ENCODE measurements around the gene SLC9A9.
"Not testable (repeated sequence)": the region's sequence is repeated elsewhere in the genome, so short reads cannot be mapped to it uniquely, and the experiment has no call there.

The SLC9A9 gene

DNA sequence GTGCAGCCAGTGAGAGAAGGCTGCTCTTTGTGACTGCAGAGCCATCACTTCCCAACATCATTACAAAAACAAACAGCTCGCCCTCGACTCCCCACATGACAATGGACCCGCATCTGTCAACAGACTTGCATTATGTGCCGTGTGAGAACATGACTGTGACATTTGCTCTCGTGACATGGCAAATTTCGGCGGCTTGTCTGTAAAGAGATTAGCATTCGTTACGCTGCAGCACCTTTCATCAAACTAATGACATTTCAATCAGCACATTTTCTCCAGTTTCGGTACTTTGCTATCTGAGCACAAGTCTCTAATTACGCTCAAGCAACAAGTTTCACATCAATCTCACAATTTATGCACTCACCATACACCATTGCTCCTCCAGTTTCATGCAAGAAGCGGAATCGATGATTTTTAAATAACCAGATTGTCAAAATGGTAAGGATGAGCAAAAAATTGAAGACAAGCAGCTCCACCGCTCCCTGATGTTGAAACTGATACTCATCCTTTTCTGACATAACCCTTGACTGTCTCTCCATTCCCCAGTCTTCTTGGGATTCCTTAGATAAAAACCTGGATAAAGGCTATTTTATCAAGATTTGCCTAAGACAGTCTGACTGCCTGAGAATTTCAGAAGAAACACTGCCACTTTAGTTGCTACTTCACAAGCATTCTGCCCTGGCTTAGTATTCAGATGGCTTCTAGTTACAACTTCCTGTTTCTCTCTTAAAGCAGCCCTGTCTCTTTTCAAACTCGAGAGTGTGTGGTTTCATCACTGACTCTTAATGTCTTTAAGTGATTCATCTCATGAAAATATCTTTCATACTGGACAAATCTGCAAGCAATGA is at the start of gene SLC9A9:
Gene SLC9A9 (minus strand): TSS at position 682 of the 845 bp plus-strand sequence. CDS start 146 bp downstream, at position 536.
- DNase-seq (ENCODE audit: low read depth in 2 of 2, low spot score in 1 of 2) = no peak

DNA sequence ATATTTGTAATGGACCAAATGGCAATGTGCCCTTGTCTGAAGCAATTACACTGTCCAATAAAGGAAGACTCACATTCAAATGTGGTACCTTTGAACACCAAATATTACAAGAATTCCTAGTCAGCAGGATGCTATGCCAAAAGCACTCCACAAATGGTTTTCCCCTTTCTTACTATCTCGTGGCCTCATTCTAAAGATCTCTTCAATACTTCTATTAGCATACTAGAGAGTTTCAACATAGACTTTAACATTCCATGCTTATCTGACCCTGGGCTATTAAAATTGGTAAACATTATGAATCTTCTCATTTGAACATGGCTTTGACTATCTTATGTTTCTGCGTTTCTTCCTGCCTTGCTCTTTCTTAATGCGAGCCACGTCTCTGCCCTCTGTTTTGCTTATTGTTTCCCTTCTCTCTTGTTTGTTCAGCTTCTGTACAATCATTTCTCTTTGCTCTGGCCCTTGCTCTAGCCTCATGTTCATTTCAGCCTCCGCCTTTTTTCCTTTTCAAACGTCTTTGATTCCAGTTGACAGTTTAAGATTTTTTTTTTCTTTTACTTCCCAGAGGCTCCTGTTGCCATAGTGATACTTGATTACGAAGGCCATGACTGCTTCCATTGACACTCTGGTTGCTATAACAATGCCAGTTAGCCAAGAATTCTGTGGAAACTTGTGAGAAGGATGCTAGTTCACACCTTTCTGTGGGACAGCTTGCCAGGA is 49.5 kb upstream of the SLC9A9 start:
- DNase-seq (ENCODE audit: low read depth in 2 of 2, low spot score in 1 of 2) = no peak

DNA sequence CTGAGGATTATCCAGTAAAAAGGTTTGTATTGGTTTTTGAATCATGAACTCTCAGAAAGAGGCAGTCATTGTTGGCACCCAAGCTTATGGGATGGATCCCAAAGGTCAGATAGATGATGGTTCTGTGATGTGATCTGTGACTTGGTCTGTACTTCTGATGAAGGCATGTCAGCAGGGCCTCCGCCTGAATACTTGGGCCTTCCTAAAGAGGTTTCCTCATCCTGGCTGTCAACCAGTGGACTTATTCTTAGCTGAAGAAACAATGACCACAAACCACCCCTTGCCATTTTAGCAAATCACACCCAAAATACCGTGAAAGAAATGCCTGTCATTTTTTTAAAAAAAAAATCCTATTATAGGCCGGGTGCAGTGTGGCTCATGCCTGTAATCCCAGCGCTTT is 48.2 kb upstream of the SLC9A9 start:
- DNase-seq (ENCODE audit: low read depth in 2 of 2, low spot score in 1 of 2) = no peak

- DNase-seq (ENCODE audit: low read depth in 2 of 2, low spot score in 1 of 2) = no peak
Observed at GRCh38 chr3:143895805-143896204, 47.5 kb upstream of the SLC9A9 start.

GRCh38 chr3:143888846-143889245 is 40.6 kb upstream of the SLC9A9 start:
- no peak for DNase-seq (ENCODE audit: low read depth in 2 of 2, low spot score in 1 of 2)

- no peak for DNase-seq (ENCODE audit: low read depth in 2 of 2, low spot score in 1 of 2)
Observed at GRCh38 chr3:143888166-143888565, 39.9 kb upstream of the SLC9A9 start.

GRCh38 chr3:143885780-143886427 is 37.6 kb upstream of the SLC9A9 start:
- no peak for DNase-seq (ENCODE audit: low read depth in 2 of 2, low spot score in 1 of 2)

- no peak for DNase-seq (ENCODE audit: low read depth in 2 of 2, low spot score in 1 of 2)
Observed at GRCh38 chr3:143884861-143885260, 36.6 kb upstream of the SLC9A9 start.

DNA sequence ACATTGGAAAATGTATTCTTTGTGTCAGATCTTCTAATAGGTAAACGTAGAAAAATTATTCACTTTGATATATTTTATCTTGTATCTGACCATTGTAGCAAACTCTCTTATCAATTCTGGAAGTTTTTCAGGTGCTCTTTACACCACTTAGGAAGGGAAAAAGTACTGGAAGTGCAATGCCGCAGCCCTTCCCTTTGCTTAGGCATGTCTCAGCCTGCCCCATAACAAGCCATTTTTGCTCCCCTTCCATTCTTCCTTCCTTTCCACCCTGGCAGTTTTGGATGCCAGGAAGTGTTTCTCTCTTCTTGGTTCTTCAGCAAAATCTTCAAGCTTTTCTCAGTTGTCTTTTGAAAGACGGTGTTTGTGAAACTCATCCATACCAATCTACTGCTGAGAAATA is 34.9 kb upstream of the SLC9A9 start:
- no peak for DNase-seq (ENCODE audit: low read depth in 2 of 2, low spot score in 1 of 2)

DNA sequence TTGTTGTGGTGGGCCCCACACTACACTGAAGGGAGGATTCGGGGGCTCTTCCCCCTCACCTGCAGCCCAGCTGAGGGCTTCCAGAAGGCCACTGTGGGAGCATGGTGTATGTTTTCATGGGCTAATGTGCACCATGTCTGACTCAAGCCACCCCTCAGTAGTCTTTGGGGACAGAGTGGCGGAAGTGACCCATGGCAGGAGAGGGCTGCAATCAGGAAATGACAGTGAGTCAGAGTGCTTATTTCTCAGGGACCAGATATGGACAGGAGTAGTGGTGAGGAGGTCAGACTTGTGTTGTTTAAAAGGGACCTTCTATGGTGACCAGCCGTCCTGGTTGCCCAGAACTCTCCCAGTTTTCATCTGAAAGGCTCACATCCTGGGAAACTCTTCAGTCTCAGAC is 32.8 kb upstream of the SLC9A9 start:
- DNase-seq (ENCODE audit: low read depth in 2 of 2, low spot score in 1 of 2) = no peak

DNA sequence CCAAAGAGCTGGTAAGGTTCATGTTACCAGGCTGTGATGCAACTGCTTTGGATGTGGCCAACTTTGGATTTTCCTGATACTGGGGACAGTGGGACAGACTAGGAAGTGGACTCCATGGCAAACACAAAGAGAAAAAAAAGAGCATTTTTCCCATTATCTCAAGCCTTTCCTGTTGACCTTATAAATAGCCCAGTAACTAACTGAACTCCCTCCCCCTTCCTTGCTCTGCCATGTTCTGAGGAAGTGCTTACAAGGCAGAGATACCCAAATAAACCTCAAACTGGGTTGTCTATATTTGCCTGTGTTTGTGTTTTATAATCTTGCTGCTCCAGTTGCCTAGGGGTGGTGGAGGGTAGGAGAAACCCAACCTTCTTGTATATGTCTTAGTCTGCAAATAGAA is 27.3 kb upstream of the SLC9A9 start:
- no peak for DNase-seq (ENCODE audit: low read depth in 2 of 2, low spot score in 1 of 2)

- DNase-seq (ENCODE audit: low read depth in 2 of 2, low spot score in 1 of 2) = not testable (repeated sequence)
Observed at GRCh38 chr3:143873553-143873952, 25.3 kb upstream of the SLC9A9 start.

GRCh38 chr3:143865302-143865701 is 17.0 kb upstream of the SLC9A9 start:
- no peak for DNase-seq (ENCODE audit: low read depth in 2 of 2, low spot score in 1 of 2)

GRCh38 chr3:143859465-143860203 is 11.4 kb upstream of the SLC9A9 start:
- no peak for DNase-seq (ENCODE audit: low read depth in 2 of 2, low spot score in 1 of 2)

DNA sequence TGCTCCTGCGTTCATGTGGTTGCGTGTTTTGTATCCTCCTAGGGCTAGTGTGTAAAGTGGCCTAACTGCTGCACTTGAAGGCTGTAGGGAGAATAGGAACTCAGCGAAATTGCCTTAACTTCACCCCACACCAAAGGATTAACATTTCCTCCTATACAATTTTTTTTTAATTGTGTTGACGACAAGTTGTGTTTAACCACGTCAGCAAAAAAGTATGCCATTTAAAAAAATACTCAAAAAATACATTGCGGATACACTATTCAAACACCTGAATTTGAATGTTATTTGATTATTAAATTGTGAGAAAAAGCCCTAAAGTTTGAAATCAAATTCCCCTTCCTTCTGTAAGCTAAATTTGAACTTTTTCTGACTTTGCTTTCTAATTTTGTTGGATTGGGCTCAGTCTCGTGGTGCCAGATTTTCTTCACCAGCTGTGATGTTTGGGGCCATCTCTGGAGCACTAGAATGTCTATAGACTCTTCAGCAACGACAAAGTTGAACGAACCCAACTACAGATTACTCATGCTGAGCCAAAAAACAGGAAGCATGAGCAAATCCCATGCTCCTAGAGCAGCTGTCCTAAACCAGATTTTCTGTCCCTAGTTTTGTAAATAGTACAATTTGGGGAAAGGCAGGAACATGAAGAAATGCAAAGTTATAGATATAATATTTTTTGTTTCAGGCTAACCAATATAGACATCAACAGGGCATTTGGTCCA is 8.1 kb upstream of the SLC9A9 start:
- no peak for DNase-seq (ENCODE audit: low read depth in 2 of 2, low spot score in 1 of 2)

GRCh38 chr3:143855183-143855582 is 6.9 kb upstream of the SLC9A9 start:
- DNase-seq (ENCODE audit: low read depth in 2 of 2, low spot score in 1 of 2) = no peak

DNA sequence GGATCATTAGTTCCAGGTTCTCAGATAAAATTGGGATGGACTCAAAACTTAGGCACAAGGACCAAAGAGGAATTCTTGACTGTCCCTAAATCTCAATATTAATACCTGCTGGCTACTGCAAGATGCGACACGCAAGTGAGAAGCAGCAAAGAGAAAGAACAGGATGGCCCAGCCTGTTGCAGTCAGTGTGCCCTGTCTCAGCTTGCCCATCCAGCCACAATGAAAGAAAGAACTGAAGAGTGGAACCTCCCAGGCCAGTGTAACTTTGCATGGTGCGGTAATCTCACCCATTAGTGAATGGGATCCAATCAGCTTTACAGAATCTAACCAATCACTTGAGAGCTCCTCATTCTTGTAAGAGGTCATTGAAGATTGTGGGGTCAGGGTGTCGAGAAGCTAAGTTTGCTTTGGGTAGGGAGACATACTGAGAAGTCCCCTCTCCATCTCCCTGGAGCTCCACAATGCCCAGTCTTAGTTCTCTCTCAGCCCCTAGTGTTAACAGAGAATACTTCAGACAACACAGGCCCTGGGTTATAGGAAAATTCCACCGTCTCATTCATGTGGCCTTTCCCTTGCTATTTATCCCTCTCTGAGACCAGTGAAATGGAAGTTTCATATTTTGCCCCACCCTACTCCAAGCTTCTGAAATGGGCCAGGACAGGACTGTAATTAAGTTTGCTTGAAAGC is 3.2 kb upstream of the SLC9A9 start:
- DNase-seq (ENCODE audit: low read depth in 2 of 2, low spot score in 1 of 2) = no peak

GRCh38 chr3:143850877-143851276 is 2.6 kb upstream of the SLC9A9 start:
- DNase-seq (ENCODE audit: low read depth in 2 of 2, low spot score in 1 of 2) = no peak

GRCh38 chr3:143849854-143850549 is 1.7 kb upstream of the SLC9A9 start:
- DNase-seq (ENCODE audit: low read depth in 2 of 2, low spot score in 1 of 2) = no peak

All from stimulated activated CD8-positive, alpha-beta memory T cell treated with anti-CD3 and anti-CD28 coated beads, Interleukin-4, amount 100 ng/mL, for 1 hour (primary cell).